Measurements from ENCODE around the gene C10orf90. TPM values are rescaled to one million over a fixed set of nuclear protein-coding genes. Genes with fewer than 3 reads are reported as not detected.

C10orf90 gene
- total RNA-seq, 1 donor from 2014 or later = under 0.01 TPM

- Histone ChIP-seq H3K27me3 (ENCODE audit: control insufficient read depth in 3 of 3, insufficient read depth in 3 of 3, low read length in 3 of 3) (no peaks in the 10 kb centered on the region), H3K27ac (ENCODE audit: low read depth, low read length) (no peak overlapping the region), H3K4me3 (ENCODE audit: low read length in 3 of 3) (no peak overlapping the region), H3K9ac (ENCODE audit: low read depth in 1 of 3, low read length in 3 of 3) (no peak overlapping the region), H3K4me1 (ENCODE audit: control insufficient read depth in 3 of 3, insufficient read depth in 3 of 3, low read length in 3 of 3) (no peaks in the 10 kb centered on the region), H3K36me3 (ENCODE audit: control insufficient read depth in 3 of 3, insufficient read depth in 3 of 3, low read length in 3 of 3) (no peaks in the 10 kb centered on the region), H3K9me3 (ENCODE audit: control insufficient read depth in 3 of 3, low read length in 3 of 3) (no peaks in the 10 kb centered on the region)
These were observed 238.7 kb downstream of the C10orf90 start for GRCh38 chr10:126431816-126432215.

DNA sequence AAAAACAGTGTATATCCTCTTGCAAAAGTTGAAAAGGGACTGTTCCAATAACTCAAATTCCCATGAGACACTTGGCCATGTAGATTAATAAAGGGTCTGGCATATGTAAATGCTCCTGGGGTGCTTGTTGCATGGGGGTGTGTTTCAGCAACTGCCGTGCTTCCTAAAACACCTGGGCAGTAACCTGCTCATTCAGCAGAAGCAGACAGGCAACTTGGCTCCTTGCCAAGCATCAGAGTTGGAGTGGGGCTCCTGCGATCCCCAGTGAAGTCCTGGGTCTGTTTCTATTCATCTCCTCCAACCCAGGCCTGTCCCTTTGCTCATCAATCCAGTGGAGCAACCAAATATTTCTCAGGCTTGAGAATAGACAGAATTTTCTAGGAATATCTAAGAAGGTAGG is 240.0 kb downstream of the C10orf90 start:
- no peaks in the 10 kb centered on the region for H3K27me3 ChIP-seq (ENCODE audit: control insufficient read depth in 3 of 3, insufficient read depth in 3 of 3, low read length in 3 of 3)
- no peaks in the 10 kb centered on the region for H3K9me3 ChIP-seq (ENCODE audit: control insufficient read depth in 3 of 3, low read length in 3 of 3)
- H3K4me3 ChIP-seq (ENCODE audit: low read length in 3 of 3) = no peak overlapping the region
- no peak overlapping the region for H3K9ac ChIP-seq (ENCODE audit: low read depth in 1 of 3, low read length in 3 of 3)
- H3K4me1 ChIP-seq (ENCODE audit: control insufficient read depth in 3 of 3, insufficient read depth in 3 of 3, low read length in 3 of 3) = no peaks in the 10 kb centered on the region
- no peaks in the 10 kb centered on the region for H3K36me3 ChIP-seq (ENCODE audit: control insufficient read depth in 3 of 3, insufficient read depth in 3 of 3, low read length in 3 of 3)
- H3K27ac ChIP-seq (ENCODE audit: low read depth, low read length) = no peak overlapping the region

DNA sequence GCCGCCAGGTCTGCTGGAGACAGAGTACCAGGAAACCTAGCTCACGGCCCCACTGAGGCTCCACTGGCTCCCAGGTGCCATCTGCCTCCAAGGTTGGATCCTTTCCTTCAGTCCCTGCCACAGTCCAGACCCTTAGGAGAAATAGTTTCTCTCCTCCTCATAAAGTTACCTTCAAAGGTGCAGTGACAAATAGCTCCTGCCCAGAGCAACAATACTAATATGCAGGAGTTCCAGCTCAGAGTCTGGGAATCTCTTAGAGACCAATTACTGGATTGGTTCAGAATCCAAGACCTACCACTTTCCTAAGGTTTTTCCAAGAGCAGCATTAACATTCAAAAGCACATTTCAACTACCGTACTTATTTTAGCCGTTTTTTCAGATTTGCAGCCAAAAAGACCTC is 241.2 kb downstream of the C10orf90 start:
- Histone ChIP-seq H3K9ac (ENCODE audit: low read depth in 1 of 3, low read length in 3 of 3) (no peak overlapping the region), H3K4me1 (ENCODE audit: control insufficient read depth in 3 of 3, insufficient read depth in 3 of 3, low read length in 3 of 3) (no peaks in the 10 kb centered on the region), H3K4me3 (ENCODE audit: low read length in 3 of 3) (no peak overlapping the region), H3K27ac (ENCODE audit: low read depth, low read length) (no peak overlapping the region), H3K27me3 (ENCODE audit: control insufficient read depth in 3 of 3, insufficient read depth in 3 of 3, low read length in 3 of 3) (no peaks in the 10 kb centered on the region), H3K36me3 (ENCODE audit: control insufficient read depth in 3 of 3, insufficient read depth in 3 of 3, low read length in 3 of 3) (no peaks in the 10 kb centered on the region), H3K9me3 (ENCODE audit: control insufficient read depth in 3 of 3, low read length in 3 of 3) (peaks cover 0 to under 1% (median 0%) of the 10 kb centered on the region in 3 donors)

- Histone ChIP-seq H3K36me3 (ENCODE audit: control insufficient read depth in 3 of 3, insufficient read depth in 3 of 3, low read length in 3 of 3) (no peaks in the 10 kb centered on the region), H3K27me3 (ENCODE audit: control insufficient read depth in 3 of 3, insufficient read depth in 3 of 3, low read length in 3 of 3) (no peaks in the 10 kb centered on the region), H3K9ac (ENCODE audit: low read depth in 1 of 3, low read length in 3 of 3) (no peak overlapping the region), H3K4me3 (ENCODE audit: low read length in 3 of 3) (no peak overlapping the region), H3K9me3 (ENCODE audit: control insufficient read depth in 3 of 3, low read length in 3 of 3) (peaks cover 0 to 8% (median 0%) of the 10 kb centered on the region in 3 donors), H3K27ac (ENCODE audit: low read depth, low read length) (no peak overlapping the region), H3K4me1 (ENCODE audit: control insufficient read depth in 3 of 3, insufficient read depth in 3 of 3, low read length in 3 of 3) (no peaks in the 10 kb centered on the region)
These were observed 244.9 kb downstream of the C10orf90 start for GRCh38 chr10:126425489-126426065.

GRCh38 chr10:126425032-126425431 is 245.5 kb downstream of the C10orf90 start:
- no peak overlapping the region for H3K27ac ChIP-seq (ENCODE audit: low read depth, low read length)
- peaks cover 0 to 8% (median 0%) of the 10 kb centered on the region in 3 donors for H3K9me3 ChIP-seq (ENCODE audit: control insufficient read depth in 3 of 3, low read length in 3 of 3)
- H3K27me3 ChIP-seq (ENCODE audit: control insufficient read depth in 3 of 3, insufficient read depth in 3 of 3, low read length in 3 of 3) = no peaks in the 10 kb centered on the region
- H3K4me1 ChIP-seq (ENCODE audit: control insufficient read depth in 3 of 3, insufficient read depth in 3 of 3, low read length in 3 of 3) = no peaks in the 10 kb centered on the region
- H3K9ac ChIP-seq (ENCODE audit: low read depth in 1 of 3, low read length in 3 of 3) = no peak overlapping the region
- H3K4me3 ChIP-seq (ENCODE audit: low read length in 3 of 3) = no peak overlapping the region
- H3K36me3 ChIP-seq (ENCODE audit: control insufficient read depth in 3 of 3, insufficient read depth in 3 of 3, low read length in 3 of 3) = no peaks in the 10 kb centered on the region

GRCh38 chr10:126423732-126424491 is 246.6 kb downstream of the C10orf90 start:
- no peaks in the 10 kb centered on the region for H3K27me3 ChIP-seq (ENCODE audit: control insufficient read depth in 3 of 3, insufficient read depth in 3 of 3, low read length in 3 of 3)

DNA sequence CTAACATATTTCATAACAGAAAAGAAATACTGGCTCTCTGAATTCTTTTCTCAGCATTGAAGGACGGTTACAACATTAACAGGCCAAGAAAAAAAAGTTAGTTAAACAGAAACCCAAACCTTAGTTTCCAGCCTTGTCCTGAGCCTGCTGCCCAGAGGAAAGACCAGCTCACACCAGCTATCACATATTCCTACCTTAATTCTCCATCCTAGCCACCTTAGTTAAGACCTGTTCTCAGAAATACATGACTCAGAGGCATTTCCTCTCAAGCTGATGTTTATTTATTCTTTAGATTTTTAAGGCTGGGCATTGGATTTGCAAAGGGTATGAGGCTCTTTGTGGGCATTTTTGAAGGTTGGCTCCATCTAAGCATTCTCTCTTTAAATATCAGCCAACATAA is 247.9 kb downstream of the C10orf90 start:
- Histone ChIP-seq H3K9me3 (ENCODE audit: control insufficient read depth in 3 of 3, low read length in 3 of 3) (peaks cover 0 to 13% (median 0%) of the 10 kb centered on the region in 3 donors), H3K9ac (ENCODE audit: low read depth in 1 of 3, low read length in 3 of 3) (no peak overlapping the region), H3K4me1 (ENCODE audit: control insufficient read depth in 3 of 3, insufficient read depth in 3 of 3, low read length in 3 of 3) (no peaks in the 10 kb centered on the region), H3K4me3 (ENCODE audit: low read length in 3 of 3) (no peak overlapping the region), H3K27ac (ENCODE audit: low read depth, low read length) (peak overlapping the region; percentile 83), H3K36me3 (ENCODE audit: control insufficient read depth in 3 of 3, insufficient read depth in 3 of 3, low read length in 3 of 3) (no peaks in the 10 kb centered on the region), H3K27me3 (ENCODE audit: control insufficient read depth in 3 of 3, insufficient read depth in 3 of 3, low read length in 3 of 3) (no peaks in the 10 kb centered on the region)

More at GRCh38 chr10:126423732-126424491, 246.6 kb downstream of the C10orf90 start:
- Histone ChIP-seq H3K36me3 (ENCODE audit: control insufficient read depth in 3 of 3, insufficient read depth in 3 of 3, low read length in 3 of 3) (no peaks in the 10 kb centered on the region), H3K9me3 (ENCODE audit: control insufficient read depth in 3 of 3, low read length in 3 of 3) (peaks cover 0 to 9% (median 0%) of the 10 kb centered on the region in 3 donors), H3K9ac (ENCODE audit: low read depth in 1 of 3, low read length in 3 of 3) (no peak overlapping the region), H3K27ac (ENCODE audit: low read depth, low read length) (no peak overlapping the region), H3K4me3 (ENCODE audit: low read length in 3 of 3) (no peak overlapping the region), H3K4me1 (ENCODE audit: control insufficient read depth in 3 of 3, insufficient read depth in 3 of 3, low read length in 3 of 3) (no peaks in the 10 kb centered on the region)

GRCh38 chr10:126421756-126422256 is 248.7 kb downstream of the C10orf90 start:
- no peak overlapping the region for H3K9ac ChIP-seq (ENCODE audit: low read depth in 1 of 3, low read length in 3 of 3)
- H3K4me1 ChIP-seq (ENCODE audit: control insufficient read depth in 3 of 3, insufficient read depth in 3 of 3, low read length in 3 of 3) = no peaks in the 10 kb centered on the region
- no peaks in the 10 kb centered on the region for H3K36me3 ChIP-seq (ENCODE audit: control insufficient read depth in 3 of 3, insufficient read depth in 3 of 3, low read length in 3 of 3)
- peak overlapping the region; percentile 83 for H3K27ac ChIP-seq (ENCODE audit: low read depth, low read length)
- peak overlapping the region in 2 of 3 donors; percentile 2 to 5 for H3K4me3 ChIP-seq (ENCODE audit: low read length in 3 of 3)
- H3K27me3 ChIP-seq (ENCODE audit: control insufficient read depth in 3 of 3, insufficient read depth in 3 of 3, low read length in 3 of 3) = no peaks in the 10 kb centered on the region
- peaks cover 0 to 15% (median 3%) of the 10 kb centered on the region in 3 donors for H3K9me3 ChIP-seq (ENCODE audit: control insufficient read depth in 3 of 3, low read length in 3 of 3)

DNA sequence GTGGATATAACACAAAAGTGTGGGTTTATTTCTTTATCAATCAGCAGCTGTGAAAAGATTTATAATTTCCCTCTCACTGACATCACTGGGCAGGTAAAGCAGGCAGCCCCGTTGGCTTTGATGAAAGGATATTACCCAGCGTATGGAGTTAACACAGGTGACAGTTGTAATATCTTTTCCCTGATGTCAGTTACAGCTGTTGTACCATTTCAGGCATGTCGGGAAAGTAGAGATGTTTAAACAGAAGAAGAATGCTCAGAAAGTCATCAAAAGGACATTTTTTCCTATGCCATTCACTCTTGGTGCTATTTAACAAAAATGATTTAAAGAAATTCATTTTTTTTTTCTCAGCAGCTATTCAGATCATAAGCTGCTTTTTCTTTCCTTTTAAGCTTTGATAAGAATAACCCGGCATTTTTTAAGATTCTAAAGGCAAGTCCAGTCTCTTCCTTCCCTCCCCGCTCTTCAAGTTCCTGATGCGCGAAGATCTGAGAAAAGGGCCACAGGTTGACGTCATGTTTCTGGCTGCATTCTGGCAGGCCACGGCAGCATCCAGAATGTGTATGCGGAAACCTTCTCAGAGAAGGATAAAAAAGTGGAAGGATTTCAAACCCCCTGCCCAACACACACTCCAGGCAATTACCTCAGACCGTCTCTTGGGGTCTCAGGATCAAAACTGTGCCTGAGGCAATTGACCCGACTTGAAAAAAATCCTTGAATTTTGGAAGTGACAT is 249.8 kb downstream of the C10orf90 start:
- Histone ChIP-seq H3K9ac (ENCODE audit: low read depth in 1 of 3, low read length in 3 of 3) (peak overlapping the region in 1 of 3 donors; percentile 34), H3K4me1 (ENCODE audit: control insufficient read depth in 3 of 3, insufficient read depth in 3 of 3, low read length in 3 of 3) (no peaks in the 10 kb centered on the region), H3K27ac (ENCODE audit: low read depth, low read length) (peak overlapping the region; percentile 83), H3K27me3 (ENCODE audit: control insufficient read depth in 3 of 3, insufficient read depth in 3 of 3, low read length in 3 of 3) (no peaks in the 10 kb centered on the region), H3K4me3 (ENCODE audit: low read length in 3 of 3) (no peak overlapping the region), H3K9me3 (ENCODE audit: control insufficient read depth in 3 of 3, low read length in 3 of 3) (peaks cover 0 to 15% (median 3%) of the 10 kb centered on the region in 3 donors), H3K36me3 (ENCODE audit: control insufficient read depth in 3 of 3, insufficient read depth in 3 of 3, low read length in 3 of 3) (no peaks in the 10 kb centered on the region)

Measured in skeletal muscle tissue (tissue), 4 donors.